ENCODE measurements around the gene SCRG1.

- TF ChIP-seq CTCF (IDR thresholded peaks at IDR 0.05) (no peak), POLR2AphosphoS5 (IDR thresholded peaks at IDR 0.05) (no peak), POLR2A (IDR thresholded peaks at IDR 0.05) (no peak)
These were observed 43.5 kb upstream of the SCRG1 start for GRCh38 chr4:173442223-173442932.

Measured in upper lobe of left lung (tissue), 4 donors.